ENCODE data around the gene TMPRSS3. TPM values are rescaled to one million over a fixed set of nuclear protein-coding genes. Genes with fewer than 3 reads are reported as not detected.

Gene TMPRSS3
- total RNA-seq, 2 experiments from 2014 or later: 9.9 to 10.1 TPM

Other genes with a start within 250 kb of the TMPRSS3 start
- gene ABCG1, start 176.9 kb downstream of the TMPRSS3 start, total RNA-seq: 1 to 10 TPM; 6.7 to 8.0 TPM
- gene TFF3, start 80.6 kb downstream of the TMPRSS3 start, total RNA-seq: not detected
- not detected for gene TFF2, start 45.1 kb downstream of the TMPRSS3 start, total RNA-seq
- gene TFF1, start 29.5 kb downstream of the TMPRSS3 start, total RNA-seq: not detected
- 10 to 100 TPM; 68.7 to 74.0 TPM for gene UBASH3A, start 7.8 kb upstream of the TMPRSS3 start, total RNA-seq
- not detected for gene RSPH1, start 100.2 kb upstream of the TMPRSS3 start, total RNA-seq
- gene SLC37A1, start 117.8 kb upstream of the TMPRSS3 start, total RNA-seq: 10 to 100 TPM; 18.9 to 19.2 TPM

Measured in activated CD8-positive, alpha-beta T cell treated with anti-CD3 and anti-CD28 coated beads, Interleukin-2, amount 10 ng/mL, durations not matched to agents 7 days and 5 days (primary cell).